Measurements from ENCODE around the gene NPAS3.

GRCh38 chr14:33402604-33403003 is 463.9 kb downstream of the NPAS3 start:
- TF ChIP-seq CTCF (conservative IDR thresholded peaks at IDR 0.05; ENCODE audit: low read length) = no peak
- TF ChIP-seq EZH2phosphoT487 (IDR thresholded peaks at IDR 0.05; ENCODE audit: borderline replicate concordance) = no peak

All from Loucy (cell line).